Measurements from ENCODE around the gene CFAP298. TPM values are rescaled to one million over a fixed set of nuclear protein-coding genes. Genes with fewer than 3 reads are reported as not detected.

Gene CFAP298
- total and polyA plus RNA-seq, 7 donors, result 14.4 to 38.6 (median 24.7) TPM

DNA sequence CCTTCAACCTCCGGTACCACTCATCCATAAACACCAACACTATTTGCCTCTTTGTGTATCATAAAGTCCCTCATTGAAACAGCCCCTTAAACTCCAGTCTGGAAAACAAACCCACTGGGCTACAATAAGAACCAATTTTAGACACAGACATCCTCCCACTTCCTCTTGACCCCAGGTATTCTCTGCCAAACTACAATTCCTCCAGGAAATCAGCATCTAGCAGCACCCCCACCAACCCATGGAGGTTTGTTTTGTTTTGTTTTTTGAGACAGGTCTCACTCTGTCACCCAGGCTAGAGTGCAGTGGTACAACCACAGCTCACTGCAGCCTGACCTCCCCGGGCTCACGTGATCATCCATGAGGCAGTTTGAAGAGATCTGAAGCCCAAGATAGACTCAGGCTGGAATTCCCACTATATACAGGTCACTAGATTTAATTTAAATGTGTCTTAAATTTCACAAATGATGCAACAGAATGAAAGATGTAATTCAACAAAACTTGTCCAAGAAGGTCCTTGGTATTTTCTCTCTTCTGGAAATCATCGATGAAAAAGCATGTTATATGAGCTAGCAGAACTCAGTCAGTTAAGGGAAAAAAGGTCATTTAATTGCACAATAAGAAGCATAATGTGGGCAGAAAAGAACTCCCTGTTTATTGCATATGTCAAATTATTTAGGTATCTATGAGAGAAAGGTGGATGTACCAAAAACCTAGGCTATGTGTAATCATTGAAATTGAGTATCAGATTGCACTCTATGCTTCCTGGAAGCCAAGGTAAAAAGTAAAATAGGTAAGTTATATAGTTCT, 57.1 kb downstream of the CFAP298 start:
- TF ChIP-seq POLR2AphosphoS5 (IDR thresholded peaks at IDR 0.05) (no peak), EP300 (IDR thresholded peaks at IDR 0.05) (no peak), POLR2A (IDR thresholded peaks at IDR 0.05) (no peak)
- TF ChIP-seq, protein P1, sequence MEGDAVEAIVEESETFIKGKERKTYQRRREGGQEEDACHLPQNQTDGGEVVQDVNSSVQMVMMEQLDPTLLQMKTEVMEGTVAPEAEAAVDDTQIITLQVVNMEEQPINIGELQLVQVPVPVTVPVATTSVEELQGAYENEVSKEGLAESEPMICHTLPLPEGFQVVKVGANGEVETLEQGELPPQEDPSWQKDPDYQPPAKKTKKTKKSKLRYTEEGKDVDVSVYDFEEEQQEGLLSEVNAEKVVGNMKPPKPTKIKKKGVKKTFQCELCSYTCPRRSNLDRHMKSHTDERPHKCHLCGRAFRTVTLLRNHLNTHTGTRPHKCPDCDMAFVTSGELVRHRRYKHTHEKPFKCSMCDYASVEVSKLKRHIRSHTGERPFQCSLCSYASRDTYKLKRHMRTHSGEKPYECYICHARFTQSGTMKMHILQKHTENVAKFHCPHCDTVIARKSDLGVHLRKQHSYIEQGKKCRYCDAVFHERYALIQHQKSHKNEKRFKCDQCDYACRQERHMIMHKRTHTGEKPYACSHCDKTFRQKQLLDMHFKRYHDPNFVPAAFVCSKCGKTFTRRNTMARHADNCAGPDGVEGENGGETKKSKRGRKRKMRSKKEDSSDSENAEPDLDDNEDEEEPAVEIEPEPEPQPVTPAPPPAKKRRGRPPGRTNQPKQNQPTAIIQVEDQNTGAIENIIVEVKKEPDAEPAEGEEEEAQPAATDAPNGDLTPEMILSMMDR (IDR thresholded peaks at IDR 0.05), result no peak
- WGBS, 2 donors, result 92 to 97% methylated on average over 4 of the region's 4 CpGs
- no peaks in the 10 kb centered on the region for H3K4me1 ChIP-seq
- H3K4me3 ChIP-seq, result no peak overlapping the region
- H3K9me3 ChIP-seq, result no peaks in the 10 kb centered on the region
- intact Hi-C loops (cut with DNase I), result no loop called here
- DNase-seq, result no peak
- H3K27ac ChIP-seq, result no peak overlapping the region
- no peaks in the 10 kb centered on the region for H3K27me3 ChIP-seq
- no peaks in the 10 kb centered on the region for H3K36me3 ChIP-seq

DNA sequence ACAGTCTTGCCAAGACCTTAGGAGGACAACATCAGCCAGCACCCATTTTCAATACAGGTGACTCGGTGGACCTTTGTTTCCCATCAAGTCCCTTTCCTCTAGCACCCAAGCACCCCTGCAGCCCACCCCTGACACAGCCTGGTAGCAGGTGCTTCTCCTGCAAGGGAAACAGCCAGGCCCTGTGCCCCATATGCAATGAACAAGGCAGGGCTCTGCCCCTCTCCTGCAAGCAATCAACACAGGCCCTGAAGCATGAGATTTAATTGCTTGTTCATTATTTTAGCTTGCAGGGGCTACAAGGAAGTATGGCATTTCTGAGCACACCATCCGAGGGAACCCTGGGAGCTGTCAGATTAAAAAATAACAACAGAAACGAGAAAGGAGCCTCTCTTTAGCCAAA, 62.3 kb downstream of the CFAP298 start:
- no peak for DNase-seq
- Histone ChIP-seq H3K4me3 (no peak overlapping the region), H3K27me3 (no peaks in the 10 kb centered on the region), H3K4me1 (no peaks in the 10 kb centered on the region), H3K36me3 (no peaks in the 10 kb centered on the region), H3K9me3 (no peaks in the 10 kb centered on the region), H3K27ac (no peak overlapping the region)
- intact Hi-C loops (cut with DNase I), result no loop called here
- WGBS, 2 donors, result 87 to 89% methylated on average over 3 of the region's 3 CpGs
- TF ChIP-seq EP300 (IDR thresholded peaks at IDR 0.05) (no peak), POLR2A (IDR thresholded peaks at IDR 0.05) (no peak), POLR2AphosphoS5 (IDR thresholded peaks at IDR 0.05) (no peak)
- TF ChIP-seq, protein P1 (IDR thresholded peaks at IDR 0.05), result no peak

DNA sequence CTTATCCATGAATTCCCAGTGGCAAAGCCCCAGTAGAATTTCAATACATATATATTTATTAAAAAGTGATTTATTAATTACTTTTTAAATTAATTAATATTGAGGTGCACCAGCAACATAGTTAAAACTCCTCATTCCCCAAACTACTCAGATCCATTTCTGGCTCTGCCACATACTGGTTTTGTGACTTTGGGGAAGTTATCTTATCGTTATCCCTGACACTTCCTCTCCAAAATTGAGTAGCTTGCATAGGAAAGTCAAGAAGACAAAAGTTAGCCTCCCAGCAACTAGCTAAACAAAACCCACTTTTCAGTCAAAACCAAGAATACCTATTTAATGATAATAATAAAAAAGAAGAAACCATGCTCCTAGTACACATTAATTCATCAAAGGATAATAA, 62.7 kb downstream of the CFAP298 start:
- no peak for TF ChIP-seq POLR2AphosphoS5 (IDR thresholded peaks at IDR 0.05)
- no peak for TF ChIP-seq EP300 (IDR thresholded peaks at IDR 0.05)
- TF ChIP-seq, protein P1 (IDR thresholded peaks at IDR 0.05), result no peak
- no peak for TF ChIP-seq POLR2A (IDR thresholded peaks at IDR 0.05)
- intact Hi-C loops (cut with DNase I), result no loop called here
- no peak for DNase-seq

More for the DNA sequence above, 62.7 kb downstream of the CFAP298 start:
- Histone ChIP-seq H3K27me3 (no peaks in the 10 kb centered on the region), H3K4me1 (no peaks in the 10 kb centered on the region), H3K27ac (no peak overlapping the region), H3K9me3 (no peaks in the 10 kb centered on the region), H3K36me3 (no peaks in the 10 kb centered on the region), H3K4me3 (no peak overlapping the region)
- 64 to 90% methylated on average over 1 of the region's 1 CpG for whole genome bisulfite sequencing, 2 donors

Small RNA genes within 50 kb of the gene (small RNA-seq; reads per million reads assigned to genes)
- gene RNA5SP490, result 0 to 0.36 (median 0) reads per million in 3 donors

Other genes starting within 250 kb of the CFAP298 start
- 10 to 100 TPM in 3 of 4 donors, 1 to 10 TPM in 1; 7.5 to 16.7 (median 11.5) TPM for gene URB1, start 219.4 kb downstream of the CFAP298 start, total RNA-seq
- gene URB1, start 219.4 kb downstream of the CFAP298 start, polyA plus RNA-seq, result 1 to 10 TPM in 1 of 3 donors, under 1 TPM in 2; 0.60 to 7.1 (median 0.69) TPM
- 10 to 100 TPM; 32.1 to 53.8 (median 41.2) TPM for gene EVA1C, start 199.7 kb downstream of the CFAP298 start, total RNA-seq
- 10 to 100 TPM in 1 of 3 donors, 1 to 10 TPM in 2; 3.5 to 10.8 (median 6.0) TPM for gene EVA1C, start 199.7 kb downstream of the CFAP298 start, polyA plus RNA-seq
- 1 to 10 TPM in 3 of 4 donors, under 1 TPM in 1; 0.66 to 2.8 (median 1.9) TPM for gene TCP10L, start 26.9 kb downstream of the CFAP298 start, total RNA-seq
- under 1 TPM in 1 of 3 donors, not detected in 2; 0.51 TPM for gene TCP10L, start 26.9 kb downstream of the CFAP298 start, polyA plus RNA-seq
- 10 to 100 TPM in 1 of 4 donors, 1 to 10 TPM in 3; 4.9 to 12.0 (median 9.3) TPM for gene SYNJ1, start 115.6 kb upstream of the CFAP298 start, total RNA-seq
- gene SYNJ1, start 115.6 kb upstream of the CFAP298 start, polyA plus RNA-seq, result 1 to 10 TPM; 3.7 to 5.1 (median 4.2) TPM
- gene PAXBP1, start 159.4 kb upstream of the CFAP298 start, total RNA-seq, result 10 to 100 TPM; 44.6 to 70.6 (median 49.9) TPM
- gene PAXBP1, start 159.4 kb upstream of the CFAP298 start, polyA plus RNA-seq, result 10 to 100 TPM in 1 of 3 donors, 1 to 10 TPM in 2; 4.9 to 17.6 (median 5.4) TPM